Smooth muscle cell (in vitro differentiated cells): ENCODE measurements around the gene FGF11. TPM values are rescaled to one million over a fixed set of nuclear protein-coding genes. Genes with fewer than 3 reads are reported as not detected.

Source experiments
- DNase-seq: peaks from one replicate; lab custom pipeline; 2025; ENCODE audit not compliant: unreplicated experiment; lab: John Stamatoyannopoulos, UW
- H2AFZ ChIP-seq: fragments of 200-600 bp; sonication (generic); 2 replicates; pipeline ENCODE4 v1.6.0; 2016; ENCODE audit warnings: antibody characterized with exemption, low read depth, mild to moderate bottlenecking
- H3F3A ChIP-seq: fragments of 200-600 bp; sonication (generic); 2 replicates; pipeline ENCODE4 v1.6.0; 2017; ENCODE audit warnings: antibody characterized with exemption, low read depth
- H3K27ac ChIP-seq: fragments of 200-600 bp; sonication (generic); 2 replicates; pipeline ENCODE4 v1.5.1; 2016; ENCODE audit warnings: low read depth, mild to moderate bottlenecking
- H3K27me3 ChIP-seq: fragments of 200-600 bp; sonication (generic); 2 replicates; pipeline ENCODE4 v1.6.1; 2016; ENCODE audit warnings: low read depth, mild to moderate bottlenecking
- H3K36me3 ChIP-seq: fragments of 200-600 bp; sonication (generic); 2 replicates; pipeline ENCODE4 v1.5.1; 2016; ENCODE audit warnings: low read depth
- H3K4me1 ChIP-seq: fragments of 200-600 bp; sonication (generic); 2 replicates; pipeline ENCODE4 v1.5.1; 2016; ENCODE audit warnings: low read depth
- H3K4me2 ChIP-seq: fragments of 200-600 bp; sonication (generic); 2 replicates; pipeline ENCODE4 v1.6.0; 2016; ENCODE audit warnings: mild to moderate bottlenecking
- H3K4me3 ChIP-seq: fragments of 200-600 bp; sonication (generic); 2 replicates; pipeline ENCODE4 v1.5.1; 2016; ENCODE audit warnings: mild to moderate bottlenecking
- H3K79me2 ChIP-seq: fragments of 200-600 bp; sonication (generic); 2 replicates; pipeline ENCODE4 v1.6.0; 2016; ENCODE audit warnings: low read depth, mild to moderate bottlenecking
- H3K9ac ChIP-seq: fragments of 200-600 bp; sonication (generic); 2 replicates; pipeline ENCODE4 v1.6.0; 2016; ENCODE audit warnings: low read depth
- H3K9me3 ChIP-seq: fragments of 200-600 bp; sonication (generic); replicated peaks from 2 replicates; pipeline ENCODE4 v1.5.1; 2016; ENCODE audit warnings: low read depth
- H4K20me1 ChIP-seq: fragments of 200-600 bp; sonication (generic); 2 replicates; pipeline ENCODE4 v1.6.0; 2016; ENCODE audit warnings: low read depth
- CTCF ChIP-seq: fragments of 200-600 bp; sonication (generic); IDR thresholded peaks from 2 replicates; pipeline ENCODE4 v1.5.1; 2017; ENCODE audit warnings: borderline replicate concordance, mild to moderate bottlenecking, antibody characterized with exemption; ENCODE audit not compliant: insufficient read depth, poor library complexity, severe bottlenecking
- WGBS: methylation state at CpG from one replicate; pipeline ENCODE4 v1.1.7; 2016; ENCODE audit warnings: low lambda C conversion rate; 5-methylcytosine and 5-hydroxymethylcytosine counted together
- polyA plus RNA-seq: library from polyadenylated mRNA; unstranded; fragments of >200 nt; fragmentation: Nextera tagmentation; extraction: Ambion mirVana; gene quantifications from 2 replicates; pipeline ENCODE4 v1.2.1, GENCODE V29; 2016
- total RNA-seq: library from RNA; depleted of rRNA; stranded (reverse); fragments of >200 nt; gene quantifications from 2 replicates; pipeline ENCODE4 v1.2.3, GENCODE V29; 2014

The FGF11 gene
- total and polyA plus RNA-seq, 2 experiments from 2014 or later: 13.9 to 21.3 TPM

- peak overlapping the region; percentile 83 for H3K9ac ChIP-seq
- peaks cover 12% of the 10 kb centered on the region for H3K79me2 ChIP-seq
- H3F3A ChIP-seq: peaks cover 4% of the 10 kb centered on the region
- peaks cover 25% of the 10 kb centered on the region for H4K20me1 ChIP-seq
- no peak overlapping the region for H2AFZ ChIP-seq
- peak overlapping the region; percentile 47 for H3K27ac ChIP-seq
- TF ChIP-seq CTCF: no peak
- H3K36me3 ChIP-seq: no peaks in the 10 kb centered on the region
- H3K9me3 ChIP-seq: no peaks in the 10 kb centered on the region
- peak overlapping the region; percentile 89 for H3K4me2 ChIP-seq
- peak overlapping the region; percentile 91 for H3K4me3 ChIP-seq
- WGBS: 40% methylated on average over 11 of the region's 12 CpGs
- DNase-seq: no peak
- H3K27me3 ChIP-seq: no peaks in the 10 kb centered on the region
- peaks cover 16% of the 10 kb centered on the region for H3K4me1 ChIP-seq
Observed at GRCh38 chr17:7406235-7406825, 33.0 kb upstream of the FGF11 start.

DNA sequence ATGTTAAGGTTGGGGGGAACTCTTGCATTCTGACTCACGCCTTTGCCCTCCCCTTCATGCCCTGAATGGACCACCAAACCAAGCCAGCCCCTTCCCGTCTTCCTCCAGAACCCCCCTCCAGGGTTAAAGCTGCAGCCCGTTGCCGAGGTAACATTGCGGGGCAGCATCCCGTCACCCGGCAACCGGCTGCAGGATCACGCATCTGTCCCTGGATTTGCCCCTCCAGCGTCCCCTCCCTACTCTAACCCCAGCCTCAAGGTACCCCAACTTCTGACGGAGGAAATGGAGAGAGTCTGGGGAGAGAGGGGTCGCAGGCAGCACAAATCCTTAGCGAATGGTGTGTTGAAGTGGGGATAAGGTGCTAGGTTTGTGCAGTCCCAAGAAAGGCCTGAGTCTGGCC lies 32.2 kb upstream of the FGF11 start:
- WGBS: 78% methylated on average over 13 of the region's 13 CpGs
- no peak overlapping the region for H3K4me2 ChIP-seq

DNA sequence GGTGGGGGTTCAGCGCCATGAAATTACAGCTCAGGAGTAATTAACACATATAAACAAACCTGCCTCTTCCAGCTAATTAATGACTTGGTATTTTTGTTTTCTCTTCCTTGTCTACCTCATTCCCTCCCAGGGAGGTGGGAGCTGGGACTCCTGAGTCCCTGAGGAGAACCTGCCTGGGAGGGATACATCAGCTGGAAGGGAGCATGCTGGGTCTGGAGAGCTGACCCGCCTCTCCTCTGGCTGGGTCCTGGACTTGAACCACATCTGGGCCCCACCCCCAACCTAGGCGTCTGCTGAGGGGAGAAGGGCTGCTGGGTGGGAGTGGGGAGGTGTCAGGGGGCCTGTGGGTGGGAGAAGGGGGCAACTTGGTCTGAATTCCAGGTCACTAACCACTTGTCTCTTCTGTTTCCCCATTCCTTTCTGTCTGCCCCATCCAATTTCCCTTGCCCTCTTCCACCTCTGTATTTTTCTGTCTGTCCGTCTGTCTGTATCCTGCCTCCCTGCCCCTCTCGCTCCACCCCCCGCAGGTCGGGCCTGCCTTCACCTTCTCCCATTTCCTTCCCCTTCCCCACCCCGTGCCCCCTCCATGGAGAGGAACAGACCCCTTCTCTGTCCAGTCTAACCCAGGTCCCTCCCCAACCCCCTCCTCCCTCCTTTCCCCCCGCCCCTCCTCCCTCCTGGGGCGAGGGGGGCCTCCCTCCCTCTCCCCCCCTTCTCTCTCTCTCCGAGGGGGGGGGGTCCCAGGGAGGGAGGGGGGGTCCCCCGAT lies 31.6 kb upstream of the FGF11 start, which contains the start of gene NLGN2:
Gene NLGN2 (plus strand): TSS at position 361 of the 767 bp plus-strand sequence. CDS start 411 bp downstream, outside the sequence.
- Histone ChIP-seq H3K79me2 (peaks cover 4% of the 10 kb centered on the region), H3K9me3 (no peaks in the 10 kb centered on the region), H3K4me2 (no peak within 1 kb of the TSS), H3K9ac (no peak within 1 kb of the TSS), H3K27ac (no peak within 1 kb of the TSS), H3K27me3 (no peaks in the 10 kb centered on the region), H4K20me1 (peaks cover 25% of the 10 kb centered on the region), H3F3A (no peaks in the 10 kb centered on the region), H3K4me3 (no peak within 1 kb of the TSS), H2AFZ (no peak within 1 kb of the TSS), H3K4me1 (peaks cover 12% of the 10 kb centered on the region), H3K36me3 (no peaks in the 10 kb centered on the region)
- 67% methylated on average over 6 of the region's 12 CpGs for WGBS
- no peak for TF ChIP-seq CTCF
- no peak for DNase-seq

More for the DNA sequence above, 32.2 kb upstream of the FGF11 start:
- DNase-seq: no peak
- no peak overlapping the region for H2AFZ ChIP-seq
- no peaks in the 10 kb centered on the region for H3F3A ChIP-seq
- H4K20me1 ChIP-seq: peaks cover 25% of the 10 kb centered on the region
- H3K9ac ChIP-seq: no peak overlapping the region
- no peak overlapping the region for H3K4me3 ChIP-seq
- H3K36me3 ChIP-seq: no peaks in the 10 kb centered on the region
- no peak overlapping the region for H3K27ac ChIP-seq
- H3K79me2 ChIP-seq: peaks cover 8% of the 10 kb centered on the region
- TF ChIP-seq CTCF: no peak
- H3K27me3 ChIP-seq: no peaks in the 10 kb centered on the region
- no peaks in the 10 kb centered on the region for H3K9me3 ChIP-seq
- peaks cover 16% of the 10 kb centered on the region for H3K4me1 ChIP-seq
